GM19468 (cell line): ENCODE results near the gene GAN.

Source experiments
- ATAC-seq: cut with Tn5 transposase; IDR thresholded peaks from one replicate; pipeline ENCODE4 v1.9.1; 2021; ENCODE audit warnings: mild to moderate bottlenecking, moderate library complexity, moderate number of reproducible peaks; ENCODE audit not compliant: unreplicated experiment; ENCODE audit errors: extremely low read depth

The GAN gene

DNA sequence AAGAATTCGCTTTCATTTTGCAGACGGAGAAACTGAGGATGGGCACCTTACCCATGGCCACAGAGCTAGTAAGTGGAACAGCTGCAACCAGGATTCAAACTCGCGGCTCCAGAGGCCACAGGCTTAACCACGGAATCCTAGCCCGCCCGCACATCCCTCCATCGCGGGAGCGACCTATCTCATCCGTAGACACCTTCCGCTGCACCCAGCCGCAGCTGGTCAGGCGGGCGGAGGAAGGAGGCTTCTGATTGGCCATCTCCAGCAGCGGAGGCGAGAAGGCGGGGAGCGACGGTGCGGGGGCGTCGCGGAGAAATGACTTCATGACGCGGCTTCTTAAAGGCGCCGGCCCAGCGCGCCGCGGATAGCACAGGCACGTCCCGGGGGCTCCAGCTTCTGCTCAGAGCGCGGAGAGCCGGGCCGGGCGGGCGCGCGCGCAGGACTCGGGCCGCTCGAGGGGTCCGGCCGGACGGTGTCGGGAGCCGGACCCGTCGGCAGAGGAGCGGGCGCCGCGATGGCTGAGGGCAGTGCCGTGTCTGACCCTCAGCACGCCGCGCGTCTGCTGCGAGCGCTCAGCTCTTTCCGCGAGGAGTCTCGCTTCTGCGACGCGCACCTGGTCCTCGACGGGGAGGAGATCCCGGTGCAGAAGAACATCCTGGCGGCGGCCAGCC is at the start of gene GAN:
Gene GAN (plus strand): TSS at position 360 of the 668 bp plus-strand sequence. CDS start 152 bp downstream, at position 512.
- ATAC-seq = peak; percentile 98

- no peak for ATAC-seq
Measured at GRCh38 chr16:81265052-81265451, 49.7 kb upstream of the GAN start.

DNA sequence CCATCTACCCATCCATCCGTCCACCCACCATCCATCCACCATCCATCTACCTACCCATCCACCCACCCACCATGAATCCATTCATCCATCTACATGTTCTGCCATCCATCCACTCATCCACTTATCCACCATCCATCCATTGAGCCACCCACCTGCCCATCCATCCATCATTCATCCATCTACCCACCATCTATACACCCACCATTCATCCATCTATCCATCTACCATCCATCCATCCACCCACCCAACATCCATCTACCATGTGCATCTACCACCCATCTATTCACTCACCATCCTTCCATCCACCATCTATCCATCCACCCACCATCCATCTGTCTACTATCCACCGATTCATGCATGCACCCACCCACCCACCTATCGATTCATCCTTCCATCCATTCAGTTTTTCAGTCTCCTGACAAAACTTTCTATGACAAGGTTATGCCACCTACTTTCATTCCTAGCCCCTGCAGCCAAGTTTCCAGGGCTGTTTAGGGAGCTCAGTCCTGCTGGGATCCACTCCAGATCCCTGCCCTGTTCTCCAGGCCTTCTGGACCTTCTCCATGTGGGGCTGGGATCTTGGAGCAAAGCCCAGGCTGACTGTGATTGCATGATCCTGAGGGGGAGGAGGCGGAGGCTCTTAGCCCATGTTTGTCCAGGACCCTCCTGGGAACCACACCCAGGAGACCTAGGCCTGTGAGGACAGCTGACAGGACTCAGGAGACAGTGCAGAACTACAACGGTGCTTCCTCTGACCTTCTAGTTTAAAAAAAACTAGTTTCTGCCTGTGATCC is 48.9 kb upstream of the GAN start:
- no peak for ATAC-seq

GRCh38 chr16:81266680-81267095 is 48.1 kb upstream of the GAN start:
- no peak for ATAC-seq

- ATAC-seq = no peak
Measured at GRCh38 chr16:81268509-81268908, 46.3 kb upstream of the GAN start.

- ATAC-seq = no peak
Measured at GRCh38 chr16:81273223-81273950, 41.4 kb upstream of the GAN start.

DNA sequence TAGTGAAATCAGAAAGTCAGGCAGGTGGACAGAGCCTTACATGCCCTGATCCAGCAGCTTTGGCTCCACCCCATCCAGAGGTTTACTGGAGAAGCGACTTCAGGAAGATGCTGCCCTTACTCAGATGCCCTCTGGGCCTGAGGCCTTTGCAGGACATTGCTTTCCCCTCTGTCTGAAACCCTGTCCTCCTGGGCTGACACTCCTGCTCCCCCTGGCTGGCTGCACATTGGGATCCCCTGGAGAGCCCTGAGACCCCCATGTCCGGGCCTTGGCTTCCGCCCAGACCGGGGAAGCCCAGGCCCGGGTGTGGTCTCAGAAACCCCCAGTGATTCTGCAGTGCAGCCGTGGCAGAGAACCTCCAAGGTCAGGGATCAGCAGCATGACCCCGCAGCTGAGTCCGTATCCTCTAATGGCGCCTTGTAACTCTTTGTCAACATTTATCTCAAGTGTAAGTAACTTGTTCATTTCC is 39.7 kb upstream of the GAN start:
- ATAC-seq = no peak

DNA sequence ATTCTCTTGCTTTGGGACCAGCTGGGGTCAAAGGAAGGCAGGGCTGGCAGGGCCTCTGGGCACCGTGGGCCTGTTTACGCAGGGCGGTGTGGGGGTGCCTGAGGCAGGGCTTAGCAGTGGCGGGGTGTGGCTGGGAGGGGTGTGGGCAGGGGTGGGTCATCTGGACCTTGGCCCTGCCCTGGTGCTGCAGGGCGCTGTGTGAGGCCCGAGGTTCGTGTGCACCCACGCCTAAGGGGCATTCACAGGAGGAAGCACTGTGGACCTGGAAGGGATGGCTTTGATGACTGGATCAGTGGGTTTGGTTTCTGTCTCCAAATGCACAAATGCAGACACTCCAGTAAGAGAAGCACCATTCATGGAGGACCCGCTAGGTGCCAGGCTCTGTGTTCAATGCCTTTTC is 39.0 kb upstream of the GAN start:
- ATAC-seq = no peak

GRCh38 chr16:81276323-81276722 is 38.4 kb upstream of the GAN start:
- ATAC-seq = no peak

DNA sequence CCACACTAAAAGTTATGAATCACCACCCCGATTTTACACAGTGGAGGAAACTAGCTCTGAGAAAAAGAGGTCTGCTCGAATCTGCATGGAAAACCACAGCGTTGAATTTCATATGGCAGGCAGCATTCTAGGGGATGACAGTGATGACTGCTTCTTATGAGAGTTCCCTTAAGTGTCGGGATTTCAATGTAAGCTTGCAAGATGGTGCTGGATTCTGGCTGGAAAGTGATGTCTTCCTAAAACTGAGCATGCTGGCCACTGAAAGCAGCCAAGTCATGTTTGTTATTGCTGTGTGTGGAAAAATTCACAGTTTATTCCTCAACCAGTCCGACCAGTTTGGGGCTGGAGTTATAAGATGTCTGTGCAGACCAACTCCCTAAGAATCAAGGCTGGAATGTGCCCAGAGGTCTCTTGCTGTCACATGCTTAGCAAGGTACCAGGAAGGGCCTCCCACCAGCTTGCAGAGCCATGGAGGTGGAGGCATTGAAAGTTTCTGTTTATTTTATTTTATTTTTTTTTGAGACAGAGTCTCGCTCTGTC is 37.2 kb upstream of the GAN start:
- no peak for ATAC-seq

DNA sequence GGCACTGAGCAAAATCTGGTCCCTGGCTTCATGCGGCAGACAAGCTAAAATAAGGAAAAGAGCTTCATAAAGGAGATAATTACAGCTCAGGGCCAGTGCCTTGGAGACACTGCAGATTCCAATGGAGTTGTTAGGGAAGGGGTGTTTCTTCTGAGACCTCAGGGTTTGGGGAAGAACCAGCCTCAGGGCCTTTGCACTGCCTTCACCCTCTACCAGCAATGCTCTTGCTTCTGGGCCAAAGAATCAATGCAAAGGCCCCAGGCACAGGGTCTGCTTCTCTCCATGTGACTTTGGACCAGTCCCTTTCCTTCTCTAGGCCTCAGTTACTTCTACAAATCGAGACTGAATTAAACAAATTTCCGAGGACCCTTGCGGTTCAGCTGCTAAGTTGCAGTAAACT is 36.2 kb upstream of the GAN start:
- no peak for ATAC-seq

DNA sequence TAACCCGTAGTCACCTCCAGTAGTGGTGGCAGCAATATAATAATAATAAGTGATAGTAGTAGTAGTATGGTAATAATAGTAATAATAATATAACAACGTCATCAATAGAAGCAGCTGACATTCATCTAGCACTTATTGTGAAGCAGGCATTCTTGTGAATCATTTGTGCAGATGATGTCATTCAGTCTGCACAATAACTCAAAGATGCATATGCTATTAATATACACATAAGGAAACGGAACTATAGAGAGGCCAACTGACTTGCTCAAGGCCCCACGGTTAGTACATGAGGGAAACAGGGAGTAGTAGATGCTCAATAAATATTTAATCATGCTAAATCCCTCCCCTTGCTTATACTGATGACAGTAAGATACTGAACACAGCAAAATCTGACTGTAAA is 35.4 kb upstream of the GAN start:
- no peak for ATAC-seq

- ATAC-seq = no peak
Measured at GRCh38 chr16:81280393-81280792, 34.4 kb upstream of the GAN start.

DNA sequence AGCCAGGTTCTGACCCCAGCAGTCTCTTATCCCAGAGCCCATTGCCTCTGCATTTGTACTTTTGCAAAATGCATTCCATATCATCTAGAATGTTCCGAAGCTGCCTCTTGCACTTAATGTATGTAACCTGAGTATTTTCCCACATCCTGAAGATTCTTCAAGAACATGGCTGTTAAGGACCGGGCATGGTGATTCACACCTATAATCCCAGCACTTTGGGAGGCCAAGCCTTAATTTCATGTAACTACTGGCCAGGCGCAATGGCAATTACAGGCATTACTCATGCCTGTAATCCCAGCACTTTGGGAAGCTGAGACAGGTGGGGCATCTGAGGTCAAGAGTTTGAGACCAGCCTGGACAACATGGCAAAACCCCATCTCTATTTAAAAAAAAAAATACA is 31.7 kb upstream of the GAN start:
- no peak for ATAC-seq

- ATAC-seq = no peak
Measured at GRCh38 chr16:81284995-81285600, 29.7 kb upstream of the GAN start.

DNA sequence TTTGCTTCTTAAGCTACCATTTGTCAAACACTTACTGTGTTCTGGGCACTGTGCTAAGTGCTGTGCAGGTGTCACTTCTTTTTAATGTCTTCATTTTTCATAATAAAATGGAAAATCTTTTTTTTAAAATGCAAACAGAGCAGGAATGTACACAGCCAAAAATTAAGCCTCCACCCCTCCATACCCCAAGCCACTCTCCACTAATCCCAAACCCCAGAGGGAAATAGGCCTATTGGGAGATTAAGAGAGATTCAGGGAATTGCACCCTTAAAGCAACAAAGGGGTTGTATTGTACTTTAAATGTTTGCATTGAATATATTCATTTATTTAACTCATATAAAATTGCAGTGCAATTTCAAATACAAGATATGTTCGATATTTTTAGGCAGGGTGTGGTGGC is 28.6 kb upstream of the GAN start:
- no peak for ATAC-seq

GRCh38 chr16:81291117-81291516 is 23.6 kb upstream of the GAN start:
- no peak for ATAC-seq

GRCh38 chr16:81292936-81293335 is 21.8 kb upstream of the GAN start:
- no peak for ATAC-seq

DNA sequence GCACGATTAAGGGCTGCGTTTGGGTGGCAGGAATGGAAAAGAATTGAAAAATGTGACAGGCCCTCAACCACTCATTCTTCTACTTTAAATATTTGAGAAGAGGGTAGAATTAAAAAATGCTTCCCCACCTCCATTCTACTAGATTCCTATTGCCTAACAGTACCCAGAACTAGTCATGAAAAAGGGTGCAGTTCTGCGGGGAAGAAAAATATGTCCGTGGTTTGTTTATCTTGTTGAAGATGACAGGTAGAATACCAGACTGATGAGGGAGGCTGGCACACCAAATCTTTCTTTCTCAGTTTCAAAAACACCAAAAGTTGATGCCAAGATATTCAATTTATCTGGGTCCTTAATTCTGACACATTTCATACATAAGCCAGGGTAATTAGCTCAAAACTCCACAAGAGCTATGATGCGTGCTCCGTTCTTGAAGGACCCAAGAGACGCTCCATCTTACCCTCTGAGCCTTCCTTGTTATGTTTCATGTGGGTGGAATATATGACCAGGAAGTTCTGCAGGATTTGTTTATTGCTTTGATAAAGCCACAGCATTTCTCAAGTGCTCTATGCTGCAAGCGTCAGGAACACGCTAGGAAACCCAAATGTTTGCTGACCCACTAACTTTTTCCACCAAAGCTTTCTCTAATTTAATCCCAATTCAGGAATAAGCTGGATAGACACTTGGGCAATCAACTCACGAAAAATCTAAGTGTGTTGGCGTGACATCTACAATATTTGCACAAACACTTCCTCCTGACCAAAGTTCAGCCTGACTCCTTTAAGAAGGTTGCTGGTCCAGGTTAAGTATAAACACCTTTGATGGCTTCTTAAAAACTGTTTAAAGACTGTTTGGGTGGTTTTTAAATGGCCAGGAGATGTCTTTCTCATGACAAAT is 20.6 kb upstream of the GAN start:
- ATAC-seq = no peak
